ENCODE results near the gene USP24. TPM values are rescaled to one million over a fixed set of nuclear protein-coding genes. Genes with fewer than 3 reads are reported as not detected.
"Not testable (repeated sequence)": the region's sequence is repeated elsewhere in the genome, so short reads cannot be mapped to it uniquely, and the experiment has no call there.

Gene USP24
- total RNA-seq, 1 experiment from 2014 or later: 23.7 TPM

DNA sequence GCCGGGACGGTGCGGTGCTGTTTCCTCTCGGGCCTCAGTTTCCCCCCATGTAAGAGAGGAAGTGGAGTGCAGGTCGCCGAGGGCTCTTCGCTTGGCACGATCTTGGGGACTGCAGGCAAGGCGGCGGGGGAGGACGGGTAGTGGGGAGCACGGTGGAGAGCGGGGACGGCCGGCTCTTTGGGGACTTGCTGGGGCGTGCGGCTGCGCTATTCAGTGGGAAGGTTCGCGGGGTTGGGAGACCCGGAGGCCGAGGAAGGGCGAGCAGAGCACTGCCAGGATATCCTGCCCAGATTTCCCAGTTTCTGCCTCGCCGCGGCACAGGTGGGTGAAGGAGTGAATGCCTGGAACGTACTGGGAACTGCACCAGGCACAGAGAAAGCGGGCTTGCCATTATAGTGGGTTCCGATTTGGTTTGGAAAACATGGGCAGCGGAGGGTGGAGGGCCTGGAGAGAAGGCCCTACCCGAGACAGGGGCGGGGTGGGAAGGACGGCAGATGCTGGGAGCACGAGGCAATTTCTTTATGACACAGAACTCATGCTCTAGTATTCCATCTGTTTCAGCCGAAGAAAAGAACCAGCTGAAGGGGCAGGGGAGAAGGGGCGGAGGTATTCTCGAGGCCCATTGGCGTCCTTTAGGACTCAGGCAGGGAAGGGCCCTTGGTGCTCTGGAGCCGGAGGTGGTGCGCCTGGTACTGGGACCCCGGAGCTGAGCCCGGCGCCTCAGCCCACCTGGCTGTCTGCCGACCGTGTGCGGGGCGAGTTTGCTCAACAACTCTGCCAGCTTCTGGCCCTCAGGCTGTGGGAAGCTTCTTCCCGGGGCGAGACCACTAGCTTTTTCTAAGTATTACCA lies 174.9 kb downstream of the USP24 start:
- DNase-seq (ENCODE audit: low read depth): no peak

DNA sequence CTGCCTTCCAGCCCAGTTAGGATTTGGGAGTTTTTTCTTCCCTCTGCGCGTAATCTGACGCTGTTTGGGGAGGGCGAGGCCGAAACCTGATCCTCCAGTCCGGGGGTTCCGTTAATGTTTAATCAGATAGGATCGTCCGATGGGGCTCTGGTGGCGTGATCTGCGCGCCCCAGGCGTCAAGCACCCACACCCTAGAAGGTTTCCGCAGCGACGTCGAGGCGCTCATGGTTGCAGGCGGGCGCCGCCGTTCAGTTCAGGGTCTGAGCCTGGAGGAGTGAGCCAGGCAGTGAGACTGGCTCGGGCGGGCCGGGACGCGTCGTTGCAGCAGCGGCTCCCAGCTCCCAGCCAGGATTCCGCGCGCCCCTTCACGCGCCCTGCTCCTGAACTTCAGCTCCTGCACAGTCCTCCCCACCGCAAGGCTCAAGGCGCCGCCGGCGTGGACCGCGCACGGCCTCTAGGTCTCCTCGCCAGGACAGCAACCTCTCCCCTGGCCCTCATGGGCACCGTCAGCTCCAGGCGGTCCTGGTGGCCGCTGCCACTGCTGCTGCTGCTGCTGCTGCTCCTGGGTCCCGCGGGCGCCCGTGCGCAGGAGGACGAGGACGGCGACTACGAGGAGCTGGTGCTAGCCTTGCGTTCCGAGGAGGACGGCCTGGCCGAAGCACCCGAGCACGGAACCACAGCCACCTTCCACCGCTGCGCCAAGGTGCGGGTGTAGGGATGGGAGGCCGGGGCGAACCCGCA lies 175.7 kb downstream of the USP24 start, which contains the start of gene PCSK9:
Gene PCSK9 (plus strand): TSS at position 207 of the 741 bp plus-strand sequence. CDS start 290 bp downstream, at position 497.
- DNase-seq (ENCODE audit: low read depth): no peak

DNA sequence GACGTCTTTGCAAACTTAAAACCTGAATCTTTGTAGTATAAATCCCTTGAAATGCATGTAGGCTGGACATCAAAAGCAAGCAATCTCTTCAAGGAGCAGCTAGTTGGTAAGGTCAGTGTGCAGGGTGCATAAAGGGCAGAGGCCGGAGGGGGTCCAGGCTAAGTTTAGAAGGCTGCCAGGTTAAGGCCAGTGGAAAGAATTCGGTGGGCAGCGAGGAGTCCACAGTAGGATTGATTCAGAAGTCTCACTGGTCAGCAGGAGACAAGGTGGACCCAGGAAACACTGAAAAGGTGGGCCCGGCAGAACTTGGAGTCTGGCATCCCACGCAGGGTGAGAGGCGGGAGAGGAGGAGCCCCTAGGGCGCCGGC lies 176.2 kb downstream of the USP24 start:
- DNase-seq (ENCODE audit: low read depth): no peak

DNA sequence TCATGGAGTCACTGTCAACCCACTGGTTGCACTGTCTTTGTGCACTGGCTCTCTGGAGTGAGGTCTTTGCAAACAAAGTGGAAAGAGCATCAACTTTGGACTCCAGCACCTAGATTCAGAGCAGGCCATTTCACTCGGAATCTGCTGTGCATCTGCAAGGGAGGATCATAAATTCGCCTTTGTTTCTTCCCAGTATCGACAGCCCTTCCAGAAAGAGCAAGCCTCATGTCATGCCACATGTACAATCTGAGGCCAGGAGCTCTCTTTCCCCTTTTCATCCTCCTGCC lies 176.7 kb downstream of the USP24 start:
- DNase-seq (ENCODE audit: low read depth): no peak

DNA sequence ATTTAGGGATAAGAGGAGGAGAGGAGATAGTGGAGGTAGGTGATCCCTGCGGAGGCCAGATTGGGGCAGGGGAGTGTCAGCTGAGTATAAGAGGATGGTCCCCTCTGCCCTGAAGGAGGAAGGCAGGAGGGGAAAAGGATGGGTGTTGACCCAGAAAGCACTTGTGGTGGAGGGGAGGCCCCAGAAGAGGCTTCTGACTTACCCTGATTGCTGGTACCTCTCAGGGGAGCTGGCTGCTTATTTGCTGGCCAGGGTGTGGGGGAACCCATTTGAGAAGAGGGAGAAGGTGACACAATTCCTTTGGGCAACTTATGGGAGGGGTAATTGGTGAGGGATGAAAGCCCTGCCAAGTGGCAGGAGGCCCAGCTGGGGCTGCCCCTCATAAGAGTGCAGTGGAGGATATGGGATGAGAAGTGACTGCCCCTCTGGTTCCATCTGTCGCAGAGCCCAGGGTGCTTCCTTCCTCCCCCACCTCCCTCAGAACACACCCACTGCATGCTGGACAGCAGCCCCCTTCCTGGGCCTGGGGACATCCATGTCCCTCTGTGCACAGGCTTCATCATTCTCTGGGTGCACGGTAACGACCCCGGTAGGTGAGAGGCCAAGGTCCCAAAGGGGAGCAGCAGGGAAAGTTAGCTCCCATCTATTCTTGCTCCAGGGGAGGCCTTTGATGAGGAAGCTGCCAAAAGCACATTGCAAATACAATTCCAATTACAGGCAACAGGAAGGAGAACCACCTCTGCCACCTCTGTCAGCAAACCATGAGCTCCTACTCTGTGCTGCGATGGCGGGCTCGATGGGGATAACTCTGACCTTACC lies 177.2 kb downstream of the USP24 start:
- no peak for DNase-seq (ENCODE audit: low read depth)

DNA sequence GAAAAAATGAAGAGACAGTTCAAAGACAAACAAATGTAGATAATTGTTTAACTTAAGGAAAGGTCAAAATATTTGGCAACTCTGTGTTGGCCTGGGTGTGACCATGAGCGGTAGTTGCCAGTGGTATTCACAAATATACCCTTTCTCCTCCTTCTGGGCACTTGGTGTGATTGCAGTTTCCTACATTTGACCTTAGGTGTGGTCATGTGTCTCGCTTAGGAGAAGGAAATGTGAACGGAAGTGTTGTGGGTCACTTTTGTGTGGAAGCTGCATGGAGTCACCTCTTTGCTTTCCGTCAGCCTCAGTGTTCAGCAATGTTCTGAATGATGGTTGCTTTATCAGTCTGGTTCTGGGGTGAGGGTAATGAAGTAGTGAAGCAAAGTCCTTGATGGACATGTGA lies 179.3 kb downstream of the USP24 start:
- DNase-seq (ENCODE audit: low read depth): no peak

DNA sequence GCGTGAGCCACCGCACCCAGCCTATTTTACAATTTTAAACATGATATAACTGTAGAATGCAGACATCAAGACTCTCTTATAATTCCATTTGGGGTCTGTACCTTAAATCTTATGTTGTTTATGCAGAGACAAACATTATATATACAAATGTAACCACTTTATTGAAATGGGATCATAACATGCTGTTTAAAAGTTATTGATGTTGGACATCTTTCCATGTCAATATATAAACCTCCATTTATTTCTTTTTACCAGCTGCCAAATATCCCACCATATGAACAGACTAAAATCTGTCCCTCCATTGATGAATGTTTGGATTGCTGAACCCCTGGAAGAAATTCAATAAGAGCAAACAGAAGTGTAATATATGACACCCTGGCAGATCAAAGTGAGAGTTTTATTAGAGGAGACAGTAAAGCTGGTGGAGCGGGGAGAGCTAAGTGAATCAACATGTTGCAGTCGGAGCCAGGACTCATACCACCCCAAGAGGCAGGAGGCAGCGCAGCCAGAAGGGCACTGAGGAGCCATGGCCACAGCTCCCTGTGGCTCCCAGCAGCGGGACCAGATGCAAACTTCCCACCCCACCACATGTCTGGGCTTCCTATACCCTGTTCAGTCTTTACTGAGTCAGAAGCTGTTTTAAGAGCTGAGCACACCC lies 180.6 kb downstream of the USP24 start:
- no peak for DNase-seq (ENCODE audit: low read depth)

DNA sequence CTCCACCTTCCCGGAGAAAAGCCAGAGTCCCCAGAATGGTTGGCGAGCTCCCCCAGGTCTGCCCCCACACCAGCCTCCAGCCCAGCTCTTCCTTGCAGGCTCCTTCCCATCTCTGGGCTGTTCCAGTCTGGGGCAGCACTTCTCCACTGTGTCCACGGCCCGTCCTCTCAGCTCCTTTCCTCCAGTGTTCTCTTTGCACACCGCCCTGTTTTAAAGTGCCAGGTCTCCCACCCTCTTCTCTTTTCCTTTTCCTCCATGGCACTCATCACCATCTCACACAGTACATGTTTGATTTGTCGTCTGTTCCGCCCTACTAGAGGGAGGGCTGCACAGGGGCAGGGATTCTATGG lies 181.9 kb downstream of the USP24 start:
- DNase-seq (ENCODE audit: low read depth): no peak

DNA sequence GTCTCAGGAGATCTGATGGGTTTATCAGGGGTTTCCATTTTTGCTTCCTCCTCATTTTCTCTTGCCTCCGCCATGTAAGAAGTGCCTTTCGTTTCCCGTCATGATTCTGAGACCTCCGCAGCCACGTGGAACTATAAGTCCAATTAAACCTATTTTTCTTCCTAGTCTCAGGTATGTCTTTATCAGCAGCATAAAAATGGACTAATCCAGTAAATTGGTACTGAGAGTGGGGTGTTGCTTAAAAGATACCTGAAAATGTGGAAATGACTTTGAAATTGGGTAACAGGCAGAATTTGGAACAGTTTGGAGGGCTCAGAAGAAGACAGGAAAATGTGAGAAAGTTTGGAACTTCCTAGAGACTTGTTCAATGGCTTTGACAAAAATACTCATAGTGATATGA lies 184.1 kb downstream of the USP24 start:
- DNase-seq (ENCODE audit: low read depth): not testable (repeated sequence)

DNA sequence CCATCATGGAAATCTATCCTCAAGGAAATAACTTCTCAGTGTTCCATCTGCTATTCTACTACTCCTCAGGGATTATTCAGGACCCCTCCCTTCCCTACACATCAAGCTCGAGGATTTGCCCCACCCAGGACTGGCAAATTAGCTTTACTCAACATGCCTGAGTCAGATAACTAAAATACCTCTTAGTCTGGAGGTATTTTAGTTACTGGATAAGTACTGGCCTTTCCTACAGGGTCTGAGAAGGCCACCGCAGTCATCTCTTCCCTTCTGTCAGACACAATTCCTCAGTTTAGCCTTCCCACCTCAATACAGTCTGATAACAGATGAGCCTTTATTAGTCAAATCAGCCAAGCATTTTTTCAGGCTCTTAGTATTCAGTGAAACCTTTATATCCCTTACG lies 188.5 kb downstream of the USP24 start:
- not testable (repeated sequence) for DNase-seq (ENCODE audit: low read depth)

DNA sequence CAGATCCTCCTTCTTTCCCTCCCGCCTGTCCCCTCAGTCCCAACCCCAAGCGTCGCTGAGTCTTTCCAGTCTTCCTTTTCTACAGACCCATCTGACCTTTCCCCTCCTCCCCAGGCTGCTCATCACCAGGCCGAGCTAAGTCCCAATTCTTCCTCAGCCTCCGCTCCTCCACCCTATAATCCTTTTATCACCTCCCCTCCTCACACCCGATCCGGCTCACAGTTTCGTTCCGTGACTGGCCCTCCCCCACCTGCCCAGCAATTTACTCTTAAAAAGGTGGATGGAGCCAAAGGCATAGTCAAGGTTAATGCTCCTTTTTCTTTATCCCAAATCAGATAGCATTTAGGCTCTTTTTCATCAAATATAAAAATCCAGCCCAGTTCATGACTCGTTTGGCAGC lies 191.0 kb downstream of the USP24 start:
- not testable (repeated sequence) for DNase-seq (ENCODE audit: low read depth)

DNA sequence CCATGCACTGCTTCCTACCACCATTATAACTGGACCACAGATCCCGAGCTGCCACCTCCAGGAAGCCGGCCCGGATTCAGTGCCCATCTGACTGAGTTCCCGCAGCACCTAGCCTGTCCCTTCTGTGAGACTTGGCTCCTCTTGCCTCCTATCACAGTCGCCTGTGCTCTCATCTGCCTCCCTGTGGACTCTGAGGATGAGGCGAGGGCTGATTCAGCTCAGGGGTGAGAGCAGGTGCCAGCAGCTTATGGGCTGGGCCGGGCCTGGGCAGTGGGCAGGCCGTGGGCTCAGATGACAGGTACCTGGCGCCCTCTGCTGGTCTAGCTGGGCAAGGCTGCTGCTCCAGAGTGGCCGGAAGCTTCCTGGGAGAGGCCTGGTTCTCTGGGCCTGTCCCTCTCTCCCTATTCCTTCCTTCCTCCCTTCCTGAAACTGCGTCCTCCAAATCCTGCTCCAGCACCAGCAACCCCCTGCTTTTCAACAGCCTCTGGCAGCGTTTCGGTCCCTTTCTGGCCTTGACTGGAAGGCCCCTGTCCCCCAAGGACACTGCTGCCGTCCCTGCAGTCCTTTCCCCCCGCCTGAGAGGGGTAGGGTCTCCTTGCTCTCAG lies 193.1 kb downstream of the USP24 start:
- peak; percentile 92 for DNase-seq (ENCODE audit: low read depth)

DNA sequence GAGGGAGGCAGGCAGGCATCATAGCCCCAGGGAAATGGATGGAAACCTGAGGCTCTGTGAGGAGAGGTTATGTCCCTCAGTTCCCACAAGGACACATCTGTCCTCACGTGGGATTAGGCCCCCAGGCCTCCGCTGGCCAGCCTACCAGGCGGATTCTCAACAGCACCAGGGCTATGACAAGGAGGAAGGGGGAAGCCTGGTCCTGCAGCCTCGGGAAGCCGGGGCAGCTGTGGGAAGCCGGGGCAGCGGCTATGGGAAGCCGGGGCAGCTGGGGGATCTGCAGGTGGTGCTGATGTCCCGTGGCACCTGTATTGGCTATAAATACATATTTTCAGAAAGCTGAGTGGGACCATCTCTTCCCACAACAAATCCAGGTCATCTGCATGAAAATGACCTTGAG lies 196.8 kb downstream of the USP24 start:
- DNase-seq (ENCODE audit: low read depth): no peak

Other genes starting within 250 kb of the USP24 start
- not detected in 2 replicates for gene TMEM61, start 234.7 kb downstream of the USP24 start, total RNA-seq (2014; rRNA removed)
- not detected in 2 replicates for gene BSND, start 216.4 kb downstream of the USP24 start, total RNA-seq (2014; rRNA removed)
- 0.06 and 0.11 TPM in 2 replicates for gene PCSK9, start 175.8 kb downstream of the USP24 start, total RNA-seq (2014; rRNA removed)